ENCODE results near the gene MTUS2.

DNA sequence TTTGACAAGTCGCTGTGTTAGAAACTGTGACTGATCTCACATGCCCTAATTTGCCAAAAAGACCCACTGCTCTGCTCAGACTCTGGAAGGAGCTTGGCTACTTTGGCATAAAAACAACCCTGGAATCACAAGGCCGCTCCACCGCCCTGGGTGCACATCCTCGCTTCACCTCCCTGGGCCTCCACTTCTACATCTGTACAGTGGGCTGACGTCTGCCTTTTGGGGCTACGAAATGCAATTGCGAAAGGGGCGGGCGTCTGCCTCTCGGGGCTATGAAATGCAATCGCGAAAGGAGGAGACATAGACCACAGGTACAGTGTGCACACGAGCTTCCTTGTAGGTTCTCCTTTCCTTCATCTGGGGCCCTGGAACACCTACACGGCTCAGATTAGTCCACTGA, 701.2 kb downstream of the MTUS2 start:
- TF ChIP-seq, protein P1, sequence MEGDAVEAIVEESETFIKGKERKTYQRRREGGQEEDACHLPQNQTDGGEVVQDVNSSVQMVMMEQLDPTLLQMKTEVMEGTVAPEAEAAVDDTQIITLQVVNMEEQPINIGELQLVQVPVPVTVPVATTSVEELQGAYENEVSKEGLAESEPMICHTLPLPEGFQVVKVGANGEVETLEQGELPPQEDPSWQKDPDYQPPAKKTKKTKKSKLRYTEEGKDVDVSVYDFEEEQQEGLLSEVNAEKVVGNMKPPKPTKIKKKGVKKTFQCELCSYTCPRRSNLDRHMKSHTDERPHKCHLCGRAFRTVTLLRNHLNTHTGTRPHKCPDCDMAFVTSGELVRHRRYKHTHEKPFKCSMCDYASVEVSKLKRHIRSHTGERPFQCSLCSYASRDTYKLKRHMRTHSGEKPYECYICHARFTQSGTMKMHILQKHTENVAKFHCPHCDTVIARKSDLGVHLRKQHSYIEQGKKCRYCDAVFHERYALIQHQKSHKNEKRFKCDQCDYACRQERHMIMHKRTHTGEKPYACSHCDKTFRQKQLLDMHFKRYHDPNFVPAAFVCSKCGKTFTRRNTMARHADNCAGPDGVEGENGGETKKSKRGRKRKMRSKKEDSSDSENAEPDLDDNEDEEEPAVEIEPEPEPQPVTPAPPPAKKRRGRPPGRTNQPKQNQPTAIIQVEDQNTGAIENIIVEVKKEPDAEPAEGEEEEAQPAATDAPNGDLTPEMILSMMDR (IDR thresholded peaks at IDR 0.05; ENCODE audit: low read depth, low read length, poor library complexity, severe bottlenecking), result no peak
- no peak for TF ChIP-seq EZH2phosphoT487 (IDR thresholded peaks at IDR 0.05; ENCODE audit: borderline replicate concordance, low read length)

Data from DOHH2 (cell line).